Retinal pigment epithelial cell (primary cell): ENCODE data around the gene MRO.

Source experiments
- DNase-seq: peaks from one replicate; pipeline ENCODE4 v3.0.0-alpha.2; 2010; ENCODE audit warnings: low read depth
- H3K4me3 ChIP-seq: 2 replicates; pipeline ENCODE4 v1.5.1; 2011; ENCODE audit warnings: mild to moderate bottlenecking, low read length, control low read depth, moderate library complexity
- CTCF ChIP-seq: conservative IDR thresholded peaks from 2 replicates; pipeline ENCODE4 v1.5.1; 2011; ENCODE audit warnings: low read depth, low read length, control low read depth, inconsistent platforms

Gene MRO

GRCh38 chr18:50819728-50820378 lies at the start of gene MRO:
MRO (minus strand) TSS chr18:50820016; CDS start chr18:50809400, 10,616 bp downstream.
- DNase-seq, result peak; percentile 62
- peak; percentile 96 for TF ChIP-seq CTCF
- peak within 1 kb of the TSS; percentile 30 for H3K4me3 ChIP-seq

GRCh38 chr18:50869150-50869549 lies 49.3 kb upstream of the MRO start:
- no peak for DNase-seq
- no peak overlapping the region for H3K4me3 ChIP-seq
- TF ChIP-seq CTCF, result no peak

DNA sequence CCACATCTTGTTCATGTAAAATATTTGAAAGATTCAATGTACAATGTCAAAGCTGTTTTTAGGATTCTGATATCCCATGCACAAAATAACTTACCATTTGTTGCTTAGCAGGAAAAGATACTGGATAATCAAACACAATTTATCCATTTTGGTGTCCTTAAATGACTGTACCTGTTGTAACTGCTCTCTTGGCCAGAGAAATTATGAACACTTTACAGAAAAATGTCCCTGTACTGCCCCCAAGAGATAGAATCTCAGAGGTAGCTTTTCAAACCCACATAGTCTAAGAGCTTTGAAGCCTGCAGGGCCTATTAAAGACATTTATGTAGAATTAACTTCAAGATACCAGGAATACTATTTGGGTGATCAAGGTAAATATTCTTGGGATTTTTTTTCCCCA lies 46.9 kb upstream of the MRO start:
- TF ChIP-seq CTCF, result peak; percentile 34
- DNase-seq, result no peak
- no peak overlapping the region for H3K4me3 ChIP-seq

DNA sequence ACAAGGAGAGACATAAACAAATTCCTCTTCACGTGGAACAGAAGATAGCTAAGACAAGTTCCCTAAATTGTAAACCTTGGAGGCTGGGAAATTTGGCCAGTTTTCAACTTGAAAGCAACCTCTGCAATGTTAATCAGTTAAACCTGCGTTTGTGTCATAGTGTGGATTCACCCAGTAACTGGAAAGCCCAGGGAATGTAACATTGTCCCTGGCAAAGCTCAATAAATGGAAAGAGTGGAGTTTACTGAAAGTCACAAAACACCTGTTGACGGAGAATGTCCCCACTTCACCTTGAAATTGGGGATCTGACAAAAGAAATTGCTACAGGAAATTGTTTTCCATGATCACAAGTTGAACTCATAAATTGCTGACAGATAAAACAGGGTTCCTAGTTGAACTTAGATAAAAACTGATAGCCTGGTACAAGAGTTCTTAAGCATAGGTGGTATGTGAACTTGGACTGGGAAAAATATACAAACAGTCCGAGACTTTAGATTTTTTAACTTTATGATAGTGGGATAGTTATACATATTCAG lies 44.1 kb upstream of the MRO start:
- TF ChIP-seq CTCF, result no peak
- DNase-seq, result no peak
- H3K4me3 ChIP-seq, result no peak overlapping the region

DNA sequence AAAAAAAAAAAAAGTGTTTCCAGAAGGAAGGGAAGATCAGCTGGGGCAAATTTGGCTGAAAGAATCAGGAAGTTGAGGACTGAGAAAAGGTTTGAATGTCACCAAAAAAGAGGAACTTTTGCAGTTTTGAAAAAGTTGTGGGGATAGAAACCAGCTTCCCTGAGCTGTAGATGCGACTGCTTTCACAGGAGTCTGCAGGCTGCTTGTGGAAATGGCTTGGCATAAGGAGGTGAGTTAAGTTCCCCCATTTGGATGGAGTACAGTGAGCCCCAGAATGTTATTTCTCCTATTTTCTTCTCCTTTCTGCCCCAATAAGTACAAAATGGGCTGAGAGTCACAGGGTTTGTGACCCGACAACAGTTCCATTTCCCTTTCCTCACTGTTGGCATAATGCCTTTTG lies 42.6 kb upstream of the MRO start:
- no peak for TF ChIP-seq CTCF
- DNase-seq, result no peak
- no peak overlapping the region for H3K4me3 ChIP-seq

GRCh38 chr18:50861617-50862016 lies 41.8 kb upstream of the MRO start:
- H3K4me3 ChIP-seq, result no peak overlapping the region
- no peak for DNase-seq
- TF ChIP-seq CTCF, result no peak

DNA sequence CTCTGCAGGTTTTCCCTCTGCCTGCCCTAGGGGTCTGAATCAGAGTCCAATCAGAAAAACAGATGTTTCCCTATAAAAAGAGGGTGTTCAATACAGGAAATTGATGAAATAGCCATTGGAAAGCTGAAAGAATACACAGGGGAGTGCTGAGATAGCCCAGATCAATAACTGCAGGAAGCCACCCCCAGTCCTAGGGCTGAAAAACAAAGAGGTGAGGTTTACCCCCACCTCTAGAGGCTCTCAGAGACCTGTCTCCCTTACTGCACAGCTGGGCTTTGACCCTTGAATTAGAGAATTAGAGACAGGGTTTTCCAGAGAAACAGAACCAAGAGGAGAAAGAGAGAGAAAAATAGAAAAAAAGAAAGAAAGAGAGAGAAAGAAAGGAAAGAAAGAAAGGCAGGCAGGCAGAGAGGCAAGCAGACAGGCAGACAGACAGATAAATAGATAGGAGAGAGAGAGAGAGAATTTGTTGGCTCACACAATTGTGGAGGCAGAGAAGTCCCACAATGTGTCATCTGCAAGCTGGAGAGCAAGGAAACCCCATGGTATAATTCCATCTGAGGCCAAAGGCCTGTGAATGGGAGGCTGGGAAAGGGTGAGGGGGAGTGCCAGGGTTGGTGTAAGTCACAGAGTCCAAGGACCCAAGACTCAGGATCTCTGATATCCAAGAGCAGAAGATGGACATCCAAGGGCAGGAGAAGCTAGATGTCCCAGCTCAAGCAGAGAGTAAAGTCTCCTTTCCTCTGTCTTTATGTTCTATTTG lies 40.2 kb upstream of the MRO start:
- no peak overlapping the region for H3K4me3 ChIP-seq
- TF ChIP-seq CTCF, result no peak
- DNase-seq, result no peak
